Activated naive CD4-positive, alpha-beta T cell treated with anti-CD3 and anti-CD28 coated beads, Interleukin-2, amount 50 U/mL, for 16 hours (primary cell): ENCODE data around the gene YPEL3.
A peak's percentile ranks its signal among the peaks of the same experiment; 100 is the strongest.

ENCODE experiments used
- DNase-seq: peaks from one replicate; pipeline ENCODE4 v3.0.0-alpha.2; 2020

The YPEL3 gene

GRCh38 chr16:30068333-30068732 lies 27.7 kb downstream of the YPEL3 start:
- no peak for DNase-seq

DNA sequence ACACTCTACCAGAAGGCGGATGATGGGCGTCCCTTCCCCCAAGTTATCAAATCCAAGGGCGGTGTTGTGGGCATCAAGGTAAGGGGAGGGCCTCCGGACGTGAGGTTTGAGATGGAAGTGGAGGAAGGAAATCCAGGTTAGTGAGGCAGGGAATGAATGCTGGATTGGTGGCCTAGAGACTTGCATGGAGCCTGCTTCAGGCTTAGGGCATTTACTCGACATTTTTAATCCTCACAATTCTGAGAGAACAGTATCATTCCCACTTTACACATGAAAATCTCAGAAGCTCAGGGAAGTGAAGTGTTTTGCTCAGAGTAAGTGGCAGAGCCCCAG lies 28.5 kb downstream of the YPEL3 start:
- DNase-seq: no peak

- no peak for DNase-seq
Observed at GRCh38 chr16:30066761-30067583, 29.0 kb downstream of the YPEL3 start.

DNA sequence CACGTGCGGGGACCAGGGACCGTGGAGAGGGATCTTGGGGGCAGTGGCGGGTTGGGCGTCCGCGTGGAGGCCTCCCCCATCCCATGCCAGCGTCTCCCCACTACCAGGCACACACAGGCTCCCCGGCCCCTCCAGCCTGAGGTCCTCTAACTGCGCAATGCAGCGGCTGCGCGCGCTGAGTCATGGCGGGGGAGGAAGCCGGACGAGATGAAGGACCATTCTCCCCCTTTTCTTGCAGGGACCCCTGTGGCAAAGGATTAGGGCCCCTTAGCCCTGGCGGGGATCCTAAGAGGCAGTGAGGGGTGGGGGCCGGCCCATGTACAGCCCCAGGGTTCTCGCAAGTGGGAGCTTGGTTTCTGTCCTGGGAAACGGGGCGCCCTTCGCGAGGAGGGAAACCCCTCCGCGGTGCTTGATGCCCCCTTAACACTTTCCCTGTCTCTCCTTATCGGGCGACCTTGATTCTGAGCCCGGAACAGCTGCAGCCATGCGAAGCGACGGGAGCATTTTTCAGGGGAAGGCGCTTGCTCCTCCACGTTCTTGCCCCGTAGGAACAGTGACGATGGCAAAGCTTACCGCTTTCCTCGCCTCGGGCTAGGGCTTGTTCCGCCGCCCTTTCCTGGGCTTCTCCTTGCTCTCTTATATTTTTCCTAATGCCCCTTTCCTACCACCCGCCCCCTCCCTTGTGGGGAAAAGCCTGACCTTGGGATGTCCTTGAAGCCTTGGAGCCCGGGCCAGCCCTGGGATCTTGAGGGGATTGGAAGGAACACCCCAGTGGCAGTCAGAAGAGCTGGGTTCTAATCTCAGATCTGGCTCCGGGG lies 29.9 kb downstream of the YPEL3 start:
- peak; percentile 51 for DNase-seq

GRCh38 chr16:30065102-30065942 lies 30.7 kb downstream of the YPEL3 start, which contains the start of gene ALDOA:
ALDOA (plus strand) TSS chr16:30065760; CDS start chr16:30066898, 1,138 bp downstream.
- peak; percentile 96 for DNase-seq

- DNase-seq: no peak
Observed at GRCh38 chr16:30064729-30065101, 31.3 kb downstream of the YPEL3 start.

GRCh38 chr16:30063893-30064728 lies 31.9 kb downstream of the YPEL3 start:
- DNase-seq: peak; percentile 74

- no peak for DNase-seq
Observed at GRCh38 chr16:30063278-30063892, 32.6 kb downstream of the YPEL3 start.

DNA sequence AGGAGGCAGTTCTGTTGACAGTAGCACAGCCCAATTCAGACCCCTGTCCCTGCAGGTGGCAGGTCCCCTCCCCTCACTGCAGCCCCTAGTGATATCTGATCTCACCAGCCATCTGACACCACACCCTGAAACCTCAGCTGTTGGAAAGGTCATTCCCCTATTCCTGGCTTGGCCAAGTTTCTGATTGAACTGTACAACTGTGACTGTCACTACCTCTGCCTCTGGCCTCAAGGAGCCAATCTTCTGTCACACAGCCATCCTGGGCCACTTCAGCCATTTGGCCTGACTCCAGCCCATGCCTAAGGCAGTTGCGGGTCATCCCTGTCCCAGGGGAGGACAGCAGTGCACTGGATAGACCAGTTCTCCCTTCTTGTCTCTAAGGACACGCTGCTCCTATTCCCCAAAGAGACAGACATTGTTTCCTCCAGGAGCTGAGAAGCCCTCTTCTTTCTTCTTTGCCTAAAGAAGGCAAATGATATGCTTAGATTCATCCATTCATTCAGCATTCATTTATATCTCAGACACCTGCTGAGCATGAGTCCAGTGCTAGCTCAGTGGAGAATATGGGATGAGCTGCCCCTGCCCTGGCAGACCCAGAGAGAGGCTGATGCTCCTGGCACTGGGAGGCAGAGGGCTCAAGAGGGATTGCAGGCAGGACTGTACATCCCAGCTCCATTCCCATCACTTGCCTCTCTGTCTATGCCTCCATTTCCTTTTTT lies 35.0 kb downstream of the YPEL3 start:
- DNase-seq: no peak

DNA sequence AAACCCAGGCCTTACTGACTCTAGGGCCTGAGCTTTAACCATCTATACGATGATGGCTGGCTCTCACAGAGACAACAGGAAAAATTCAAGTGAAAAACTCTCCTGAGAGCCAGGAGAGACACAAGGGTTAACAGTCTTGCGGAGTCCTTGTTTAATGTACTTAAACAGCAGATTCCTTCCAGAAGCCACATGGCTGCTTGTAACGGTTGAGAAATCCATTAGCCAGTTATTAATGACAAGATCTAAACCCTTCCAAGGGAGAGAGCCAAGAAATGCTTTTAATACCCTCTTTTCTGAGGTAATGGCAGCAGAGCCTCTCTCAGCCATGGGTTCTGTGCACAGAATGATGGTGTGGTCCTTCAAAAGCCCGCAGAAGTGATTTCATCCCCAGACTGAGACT lies 35.7 kb downstream of the YPEL3 start:
- DNase-seq: no peak

DNA sequence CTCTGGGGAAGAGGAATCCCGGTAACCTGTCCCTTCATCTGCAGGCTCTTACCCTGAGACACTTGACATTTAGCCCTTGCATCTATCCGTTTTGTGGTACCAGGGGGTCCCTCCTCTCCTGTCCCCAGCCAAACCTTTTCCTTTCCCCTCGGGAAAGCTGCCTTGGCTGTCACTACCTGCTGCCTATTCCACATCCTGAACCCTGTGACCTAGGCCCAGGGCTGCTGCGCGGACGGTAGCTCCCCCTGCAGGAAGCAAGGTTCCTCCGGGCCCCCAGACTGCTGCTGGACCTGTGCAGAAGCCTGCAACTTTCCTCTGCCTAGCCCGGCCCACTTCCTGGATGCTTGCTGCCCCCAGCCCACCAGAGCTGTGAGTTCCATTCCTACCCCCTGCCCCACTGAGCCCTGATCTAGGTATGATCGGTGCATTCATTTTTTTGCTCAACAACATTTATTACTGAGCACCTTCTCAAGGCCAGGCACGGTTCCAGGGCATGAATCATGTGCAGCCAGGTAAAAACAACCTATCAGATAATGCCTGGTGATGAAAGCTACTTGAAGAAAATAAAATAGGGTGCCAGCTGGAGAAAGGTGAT lies 41.0 kb downstream of the YPEL3 start:
- DNase-seq: peak; percentile 55

DNA sequence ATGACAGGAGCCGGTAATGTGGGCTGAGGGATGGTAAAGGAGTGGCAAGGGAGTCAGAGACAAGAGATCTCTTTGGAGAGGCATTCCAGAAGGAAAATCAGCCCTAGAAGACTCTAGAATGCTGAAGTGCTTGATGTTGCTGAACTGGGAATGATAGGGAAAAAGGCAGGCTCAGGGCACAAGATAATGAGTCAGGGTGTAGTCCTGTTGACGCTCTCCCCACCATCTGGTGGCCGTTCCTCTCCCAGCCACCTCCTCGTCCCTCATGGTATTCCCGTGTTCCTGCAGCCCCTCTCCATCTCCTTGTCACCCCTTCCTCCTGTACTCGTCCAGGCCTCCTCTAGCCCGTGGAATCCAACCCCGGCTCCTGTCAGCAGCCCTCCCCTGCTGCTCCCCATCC lies 41.6 kb downstream of the YPEL3 start:
- no peak for DNase-seq

- DNase-seq: no peak
Observed at GRCh38 chr16:30053376-30054015, 42.5 kb downstream of the YPEL3 start.

GRCh38 chr16:30052671-30053372 lies 43.2 kb downstream of the YPEL3 start:
- peak; percentile 89 for DNase-seq

- DNase-seq: no peak
Observed at GRCh38 chr16:30051518-30051917, 44.5 kb downstream of the YPEL3 start.

DNA sequence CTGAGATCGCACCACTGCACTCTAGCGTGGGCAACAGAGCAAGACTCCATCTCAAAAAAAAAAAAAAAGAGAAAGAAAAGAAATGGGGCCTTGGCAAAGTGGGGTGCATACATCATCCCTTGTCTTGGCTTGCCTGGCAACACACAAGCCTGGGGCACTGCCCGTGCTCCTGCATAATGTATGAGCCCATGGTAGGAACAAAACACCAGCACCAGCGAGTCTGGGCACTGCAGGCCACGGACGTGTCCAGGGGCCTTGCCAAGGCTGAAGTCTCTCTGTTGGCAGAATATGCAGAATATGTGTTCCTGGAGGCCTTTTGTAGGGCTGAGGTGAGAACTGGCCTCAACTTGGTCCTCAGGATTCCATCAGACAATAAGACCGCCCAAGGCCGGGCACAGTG lies 46.1 kb downstream of the YPEL3 start:
- DNase-seq: no peak

DNA sequence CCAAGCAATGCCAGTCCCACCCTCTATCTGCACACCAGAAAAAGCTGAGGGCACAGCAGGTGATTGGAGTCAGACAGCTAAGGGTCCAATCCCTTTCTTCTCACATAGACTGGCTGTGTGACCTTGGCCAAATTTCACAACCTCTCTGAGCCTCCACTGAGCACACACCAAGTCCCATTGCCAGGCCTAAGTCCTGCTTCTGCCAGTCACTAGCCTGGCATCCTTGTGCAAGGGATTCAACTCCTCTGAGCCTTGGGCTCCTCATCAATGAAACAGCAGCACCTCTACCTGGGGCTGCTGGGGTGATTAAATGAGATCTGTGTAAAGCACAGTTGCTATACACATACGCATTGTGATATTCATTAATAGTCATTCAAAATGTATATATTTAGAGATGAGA lies 49.4 kb downstream of the YPEL3 start:
- no peak for DNase-seq

DNA sequence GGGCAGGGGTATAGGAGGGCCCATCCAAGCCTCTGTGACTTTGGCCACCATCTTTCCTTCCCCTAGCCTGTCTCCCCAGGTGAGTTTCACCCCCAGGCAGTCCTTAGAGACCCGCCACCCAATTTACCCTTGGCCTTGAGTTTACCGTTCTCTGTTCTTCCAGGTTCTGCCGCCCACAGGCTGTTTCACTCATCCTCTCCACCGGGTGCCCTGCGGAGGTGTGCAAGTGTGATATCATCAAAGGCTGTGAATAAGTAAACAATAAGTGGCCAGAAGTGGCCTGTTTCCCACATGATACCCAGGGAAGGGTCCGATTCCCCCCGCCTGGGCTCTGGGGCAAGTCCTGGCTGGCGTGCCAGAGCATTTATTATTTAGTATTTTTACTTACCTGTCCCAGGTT lies 49.8 kb downstream of the YPEL3 start:
- no peak for DNase-seq
